ENCODE data around the gene PLA2G2A. TPM values are rescaled to one million over a fixed set of nuclear protein-coding genes. Genes with fewer than 3 reads are reported as not detected.

The PLA2G2A gene, protein sequence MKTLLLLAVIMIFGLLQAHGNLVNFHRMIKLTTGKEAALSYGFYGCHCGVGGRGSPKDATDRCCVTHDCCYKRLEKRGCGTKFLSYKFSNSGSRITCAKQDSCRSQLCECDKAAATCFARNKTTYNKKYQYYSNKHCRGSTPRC
- not detected in 2 replicates for total RNA-seq

DNA sequence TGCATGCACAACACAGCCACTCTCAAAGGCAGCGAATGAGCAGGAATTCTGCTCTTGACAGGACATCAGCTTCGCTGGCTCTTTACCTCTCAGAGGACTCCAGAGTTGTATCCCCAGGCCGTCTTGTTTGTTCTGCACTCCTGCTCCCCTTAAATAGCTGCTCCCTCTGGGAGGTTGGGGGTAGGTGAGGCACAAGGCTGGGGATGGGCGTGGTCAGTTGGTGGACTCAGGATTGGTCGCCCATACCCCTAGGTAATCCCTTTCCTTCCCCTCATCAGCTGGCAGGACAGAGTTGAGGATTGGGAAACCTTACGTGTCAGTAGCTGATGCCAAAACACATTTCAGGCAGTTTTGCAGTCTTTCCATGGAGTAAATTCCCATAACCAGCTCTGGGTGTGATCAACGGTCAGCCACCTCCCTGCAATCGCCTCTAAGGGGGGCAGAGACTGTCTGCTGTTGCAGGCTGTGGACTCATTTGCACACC is at the start of gene PLA2G2A:
PLA2G2A (minus strand) TSS at position 125 of the 484 bp plus-strand sequence. CDS start 845 bp downstream, outside the sequence.
- no peaks in the 10 kb centered on the region for H3K36me3 Mint-ChIP-seq (ENCODE audit: low read depth)
- ATAC-seq (ENCODE audit: low read depth), result no peak
- DNase-seq, result no peak
- POLR2A ChIA-PET, result interaction anchor here (0.6 kb wide), 1 partner anchor 99 kb away, joined by 9 read pairs; no protein-coding TSS in a partner anchor
- intact Hi-C loops (cut with micrococcal nuclease), result no loop called here
- H3K27ac Mint-ChIP-seq, result no peak within 1 kb of the TSS
- no peak within 1 kb of the TSS for H3K4me3 Mint-ChIP-seq
- TF ChIP-seq, protein P1, sequence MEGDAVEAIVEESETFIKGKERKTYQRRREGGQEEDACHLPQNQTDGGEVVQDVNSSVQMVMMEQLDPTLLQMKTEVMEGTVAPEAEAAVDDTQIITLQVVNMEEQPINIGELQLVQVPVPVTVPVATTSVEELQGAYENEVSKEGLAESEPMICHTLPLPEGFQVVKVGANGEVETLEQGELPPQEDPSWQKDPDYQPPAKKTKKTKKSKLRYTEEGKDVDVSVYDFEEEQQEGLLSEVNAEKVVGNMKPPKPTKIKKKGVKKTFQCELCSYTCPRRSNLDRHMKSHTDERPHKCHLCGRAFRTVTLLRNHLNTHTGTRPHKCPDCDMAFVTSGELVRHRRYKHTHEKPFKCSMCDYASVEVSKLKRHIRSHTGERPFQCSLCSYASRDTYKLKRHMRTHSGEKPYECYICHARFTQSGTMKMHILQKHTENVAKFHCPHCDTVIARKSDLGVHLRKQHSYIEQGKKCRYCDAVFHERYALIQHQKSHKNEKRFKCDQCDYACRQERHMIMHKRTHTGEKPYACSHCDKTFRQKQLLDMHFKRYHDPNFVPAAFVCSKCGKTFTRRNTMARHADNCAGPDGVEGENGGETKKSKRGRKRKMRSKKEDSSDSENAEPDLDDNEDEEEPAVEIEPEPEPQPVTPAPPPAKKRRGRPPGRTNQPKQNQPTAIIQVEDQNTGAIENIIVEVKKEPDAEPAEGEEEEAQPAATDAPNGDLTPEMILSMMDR (IDR thresholded peaks at IDR 0.05), result no peak
- CTCF ChIA-PET, result no interaction called here
- H3K27me3 Mint-ChIP-seq, result peaks cover 11% of the 10 kb centered on the region
- H3K4me1 Mint-ChIP-seq, result peaks cover 3% of the 10 kb centered on the region
- peaks cover 2% of the 10 kb centered on the region for H3K9me3 Mint-ChIP-seq

DNA sequence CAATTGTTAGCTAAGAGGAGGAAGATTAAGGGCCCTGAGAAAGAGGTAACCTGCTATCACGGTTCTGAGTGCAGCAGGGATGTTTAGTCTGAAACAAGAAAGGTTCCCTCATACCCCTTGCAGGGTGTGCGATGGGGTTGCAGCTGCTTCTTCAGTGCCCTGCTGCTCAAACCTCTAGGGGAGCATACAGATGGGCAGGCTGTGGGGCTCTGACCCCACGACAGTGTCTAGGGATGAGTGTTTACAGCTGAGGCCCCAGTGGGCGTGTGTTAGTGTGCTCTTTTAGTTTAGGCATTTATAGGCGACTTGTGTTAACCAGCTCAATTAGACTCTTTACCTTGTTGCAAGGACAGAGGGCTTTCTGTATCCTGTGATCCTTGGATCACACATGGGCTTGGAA is 49.3 kb upstream of the PLA2G2A start:
- DNase-seq (no peak), ATAC-seq (ENCODE audit: low read depth) (no peak)
- ChIA-PET POLR2A (no interaction called here), CTCF (no interaction called here)
- Mint-ChIP-seq H3K4me3 (no peak overlapping the region), H3K9me3 (peaks cover 7% of the 10 kb centered on the region), H3K4me1 (no peaks in the 10 kb centered on the region), H3K36me3 (ENCODE audit: low read depth) (no peaks in the 10 kb centered on the region), H3K27ac (no peak overlapping the region), H3K27me3 (peaks cover 41% of the 10 kb centered on the region)
- TF ChIP-seq, protein P1 (IDR thresholded peaks at IDR 0.05), result no peak
- intact Hi-C loops (cut with micrococcal nuclease), result no loop called here

DNA sequence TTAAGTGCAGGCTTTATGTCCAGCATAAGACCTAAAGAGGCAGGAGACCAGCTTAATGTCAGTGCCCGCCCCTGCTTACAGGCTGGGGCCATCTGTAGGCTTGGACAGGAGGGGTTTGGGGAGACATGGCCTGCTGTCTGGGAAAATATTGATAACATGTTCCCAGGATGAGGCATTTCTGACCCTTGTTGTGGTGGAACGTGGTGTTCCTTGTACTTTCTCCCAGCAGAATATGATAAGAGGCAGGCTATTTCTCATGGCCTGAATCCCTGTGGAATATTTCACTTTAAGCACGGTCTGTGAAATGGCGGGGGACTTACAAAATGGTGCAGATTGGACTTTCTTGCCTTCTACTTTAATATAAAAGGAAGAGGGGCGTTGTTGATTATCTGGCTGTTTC is 48.7 kb upstream of the PLA2G2A start:
- Mint-ChIP-seq H3K9me3 (peaks cover 9% of the 10 kb centered on the region), H3K36me3 (ENCODE audit: low read depth) (no peaks in the 10 kb centered on the region), H3K27me3 (peaks cover 37% of the 10 kb centered on the region), H3K4me1 (no peaks in the 10 kb centered on the region), H3K27ac (no peak overlapping the region), H3K4me3 (no peak overlapping the region)
- DNase-seq, result no peak
- ChIA-PET CTCF (no interaction called here), POLR2A (no interaction called here)
- intact Hi-C loops (cut with micrococcal nuclease), result no loop called here
- no peak for ATAC-seq (ENCODE audit: low read depth)
- TF ChIP-seq, protein P1 (IDR thresholded peaks at IDR 0.05), result no peak

DNA sequence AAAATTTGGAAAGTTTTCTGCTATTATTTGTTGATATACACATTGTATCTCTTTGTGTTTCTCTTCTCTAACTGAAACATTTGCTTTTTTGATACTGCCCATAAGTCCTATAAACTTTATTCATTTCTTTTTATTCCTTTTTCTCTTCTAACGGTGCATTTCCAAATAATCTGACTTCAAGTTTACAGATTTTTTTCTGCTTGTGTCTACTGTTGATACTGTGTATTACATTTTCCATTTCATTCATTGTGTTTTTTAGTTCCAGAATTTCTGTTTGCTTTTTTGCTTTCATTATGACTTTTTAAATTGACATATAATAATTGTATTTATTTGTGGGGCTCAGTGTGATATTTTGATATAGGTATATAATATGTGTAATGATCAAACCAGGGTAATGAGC is 38.3 kb upstream of the PLA2G2A start:
- ChIA-PET POLR2A (no interaction called here), CTCF (no interaction called here)
- H3K27me3 Mint-ChIP-seq, result peaks cover 6% of the 10 kb centered on the region
- intact Hi-C loops (cut with micrococcal nuclease), result no loop called here
- DNase-seq (no peak), ATAC-seq (ENCODE audit: low read depth) (no peak)
- H3K4me3 Mint-ChIP-seq, result no peak overlapping the region
- no peak overlapping the region for H3K27ac Mint-ChIP-seq
- peaks cover 35% of the 10 kb centered on the region for H3K9me3 Mint-ChIP-seq
- H3K4me1 Mint-ChIP-seq, result no peaks in the 10 kb centered on the region
- TF ChIP-seq, protein P1 (IDR thresholded peaks at IDR 0.05), result no peak
- H3K36me3 Mint-ChIP-seq (ENCODE audit: low read depth), result no peaks in the 10 kb centered on the region

DNA sequence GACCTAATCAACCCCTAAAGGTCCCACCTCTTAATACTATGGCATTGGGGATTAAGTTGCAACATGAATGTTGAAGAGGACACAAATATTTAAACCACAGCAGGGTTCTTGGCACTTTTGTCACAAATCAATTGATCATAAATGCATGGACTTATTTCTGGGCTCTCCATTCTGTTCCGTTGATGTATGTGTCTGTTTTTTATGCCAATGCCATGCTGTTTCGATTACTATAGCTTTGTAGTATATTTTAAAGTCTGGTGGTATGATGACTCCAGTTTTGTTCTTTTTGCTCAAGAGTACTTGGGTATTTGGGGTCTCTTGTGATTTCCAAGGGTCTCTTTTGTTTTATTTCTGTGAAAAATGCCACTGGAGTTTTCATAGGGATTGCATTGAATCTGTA is 34.7 kb upstream of the PLA2G2A start:
- H3K4me3 Mint-ChIP-seq, result no peak overlapping the region
- TF ChIP-seq, protein P1 (IDR thresholded peaks at IDR 0.05), result no peak
- ATAC-seq (ENCODE audit: low read depth), result no peak
- peaks cover 2% of the 10 kb centered on the region for H3K27me3 Mint-ChIP-seq
- CTCF ChIA-PET, result no interaction called here
- H3K9me3 Mint-ChIP-seq, result peaks cover 33% of the 10 kb centered on the region
- intact Hi-C loops (cut with micrococcal nuclease), result no loop called here
- H3K4me1 Mint-ChIP-seq, result no peaks in the 10 kb centered on the region
- DNase-seq, result no peak
- H3K36me3 Mint-ChIP-seq (ENCODE audit: low read depth), result no peaks in the 10 kb centered on the region
- no peak overlapping the region for H3K27ac Mint-ChIP-seq
- POLR2A ChIA-PET, result no interaction called here

Data from activated B cell treated with CpG ODN at 0.5 μM for 24 hours (primary cell).